Measurements from ENCODE around the gene HAND1. TPM values are rescaled to one million over a fixed set of nuclear protein-coding genes. Genes with fewer than 3 reads are reported as not detected.

HAND1 gene
- polyA plus RNA-seq, 4 donors: 0.22 to 0.42 TPM; not detected in 2

- peaks cover 2 to 28% (median 10%) of the 10 kb centered on the region in 3 donors for H3K36me3 ChIP-seq (ENCODE audit: control insufficient read depth in 3 of 3, insufficient read depth in 2 of 3, low read depth in 1 of 3, low read length in 3 of 3)
- no peaks in the 10 kb centered on the region for H3K4me1 ChIP-seq (ENCODE audit: control insufficient read depth in 3 of 3, insufficient read depth in 2 of 3, low read depth in 1 of 3, low read length in 2 of 3)
- no peak for DNase-seq
- H3K9me3 ChIP-seq (ENCODE audit: control insufficient read depth in 2 of 2, insufficient read depth in 1 of 2, low read depth in 1 of 2, low read length in 1 of 2): no peaks in the 10 kb centered on the region
- H3K27me3 ChIP-seq (ENCODE audit: control insufficient read depth in 3 of 3, insufficient read depth in 3 of 3, low read length in 3 of 3): no peaks in the 10 kb centered on the region
- no peak overlapping the region for H3K4me3 ChIP-seq (ENCODE audit: low read depth in 1 of 3, low read length in 3 of 3)
- 91 to 96% (median 93%) methylated on average over 5 of the region's 5 CpGs for WGBS, 3 donors
- no peak overlapping the region for H3K27ac ChIP-seq (ENCODE audit: low read depth in 1 of 3, low read length in 2 of 3)
- FAIRE-seq: no peak
Measured at GRCh38 chr5:154437281-154437965, 40.6 kb downstream of the HAND1 start.

DNA sequence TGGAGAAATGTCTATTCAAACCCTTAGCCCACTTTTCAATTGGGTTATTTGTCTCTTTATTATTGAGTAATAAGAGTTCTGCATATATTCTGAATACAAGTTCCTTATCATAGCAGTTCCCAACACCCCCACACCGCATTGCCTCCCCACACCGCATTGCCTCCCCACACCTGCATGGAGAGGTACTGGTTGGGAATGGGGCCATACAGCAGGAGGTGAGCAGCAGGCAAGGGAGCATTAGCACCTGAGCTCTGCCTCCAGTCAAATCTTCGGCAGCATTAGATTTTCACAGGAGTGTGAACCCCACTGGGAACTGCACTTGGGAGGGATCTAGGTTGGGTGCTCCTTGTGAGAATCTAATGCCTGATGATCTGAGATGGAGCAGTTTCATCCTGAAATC lies 42.8 kb downstream of the HAND1 start:
- Histone ChIP-seq H3K4me3 (ENCODE audit: low read depth in 1 of 3, low read length in 3 of 3) (no peak overlapping the region), H3K9me3 (ENCODE audit: control insufficient read depth in 2 of 2, insufficient read depth in 1 of 2, low read depth in 1 of 2, low read length in 1 of 2) (no peaks in the 10 kb centered on the region), H3K27me3 (ENCODE audit: control insufficient read depth in 3 of 3, insufficient read depth in 3 of 3, low read length in 3 of 3) (no peaks in the 10 kb centered on the region), H3K4me1 (ENCODE audit: control insufficient read depth in 3 of 3, insufficient read depth in 2 of 3, low read depth in 1 of 3, low read length in 2 of 3) (no peaks in the 10 kb centered on the region), H3K36me3 (ENCODE audit: control insufficient read depth in 3 of 3, insufficient read depth in 2 of 3, low read depth in 1 of 3, low read length in 3 of 3) (peaks cover 2 to 18% (median 8%) of the 10 kb centered on the region in 3 donors), H3K27ac (ENCODE audit: low read depth in 1 of 3, low read length in 2 of 3) (no peak overlapping the region)
- DNase-seq (no peak), FAIRE-seq (no peak)
- WGBS, 3 donors: 96 to 97% (median 97%) methylated on average over 3 of the region's 3 CpGs

DNA sequence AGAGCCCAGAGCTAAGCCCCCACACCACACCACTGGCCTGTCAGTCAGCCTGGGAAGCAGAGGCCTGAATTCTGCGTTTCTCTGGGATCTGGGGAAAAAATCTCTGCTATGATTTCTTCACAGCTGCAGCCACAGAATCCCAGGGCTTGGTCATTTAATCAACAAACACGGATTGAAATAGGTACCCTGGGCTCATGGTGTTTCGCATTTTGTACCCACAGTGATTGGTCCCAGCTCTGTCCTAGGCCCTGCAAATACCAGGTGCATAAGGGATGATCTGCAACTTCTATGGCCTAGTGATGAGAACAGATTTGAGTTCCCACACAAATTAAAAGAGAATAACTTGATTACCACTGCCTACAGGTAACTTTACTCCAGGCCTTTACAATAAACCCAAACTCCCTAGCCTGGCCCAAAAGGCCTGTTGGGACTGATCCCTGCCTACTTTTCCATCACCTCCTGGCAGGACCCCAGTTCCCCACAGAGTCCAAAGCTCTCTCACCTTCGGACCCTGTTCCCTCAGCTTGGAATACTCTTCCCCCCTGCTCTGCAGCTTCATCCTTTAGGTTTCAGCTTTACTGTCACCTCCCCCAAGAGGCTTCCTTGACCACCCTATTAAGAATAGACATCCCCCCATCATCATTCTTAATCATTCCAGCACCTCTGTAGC lies 46.9 kb downstream of the HAND1 start:
- 60 to 88% (median 73%) methylated on average over 4 of the region's 4 CpGs for WGBS, 3 donors
- Histone ChIP-seq H3K36me3 (ENCODE audit: control insufficient read depth in 3 of 3, insufficient read depth in 2 of 3, low read depth in 1 of 3, low read length in 3 of 3) (peaks cover 2 to 5% (median 3%) of the 10 kb centered on the region in 3 donors), H3K27me3 (ENCODE audit: control insufficient read depth in 3 of 3, insufficient read depth in 3 of 3, low read length in 3 of 3) (no peaks in the 10 kb centered on the region), H3K9me3 (ENCODE audit: control insufficient read depth in 2 of 2, insufficient read depth in 1 of 2, low read depth in 1 of 2, low read length in 1 of 2) (no peaks in the 10 kb centered on the region), H3K4me1 (ENCODE audit: control insufficient read depth in 3 of 3, insufficient read depth in 2 of 3, low read depth in 1 of 3, low read length in 2 of 3) (peaks cover 0 to 2% (median 0%) of the 10 kb centered on the region in 3 donors), H3K27ac (ENCODE audit: low read depth in 1 of 3, low read length in 2 of 3) (no peak overlapping the region), H3K4me3 (ENCODE audit: low read depth in 1 of 3, low read length in 3 of 3) (no peak overlapping the region)
- DNase-seq (no peak), FAIRE-seq (no peak)

- DNase-seq (no peak), FAIRE-seq (no peak)
- WGBS, 3 donors: 42 to 73% (median 45%) methylated on average over 4 of the region's 4 CpGs
- H3K27ac ChIP-seq (ENCODE audit: low read depth in 1 of 3, low read length in 2 of 3): no peak overlapping the region
- no peaks in the 10 kb centered on the region for H3K9me3 ChIP-seq (ENCODE audit: control insufficient read depth in 2 of 2, insufficient read depth in 1 of 2, low read depth in 1 of 2, low read length in 1 of 2)
- H3K36me3 ChIP-seq (ENCODE audit: control insufficient read depth in 3 of 3, insufficient read depth in 2 of 3, low read depth in 1 of 3, low read length in 3 of 3): peaks cover 2 to 3% (median 2%) of the 10 kb centered on the region in 3 donors
- no peak overlapping the region for H3K4me3 ChIP-seq (ENCODE audit: low read depth in 1 of 3, low read length in 3 of 3)
- H3K27me3 ChIP-seq (ENCODE audit: control insufficient read depth in 3 of 3, insufficient read depth in 3 of 3, low read length in 3 of 3): no peaks in the 10 kb centered on the region
- peaks cover 0 to 2% (median 0%) of the 10 kb centered on the region in 3 donors for H3K4me1 ChIP-seq (ENCODE audit: control insufficient read depth in 3 of 3, insufficient read depth in 2 of 3, low read depth in 1 of 3, low read length in 2 of 3)
Measured at GRCh38 chr5:154430466-154430865, 47.6 kb downstream of the HAND1 start.

DNA sequence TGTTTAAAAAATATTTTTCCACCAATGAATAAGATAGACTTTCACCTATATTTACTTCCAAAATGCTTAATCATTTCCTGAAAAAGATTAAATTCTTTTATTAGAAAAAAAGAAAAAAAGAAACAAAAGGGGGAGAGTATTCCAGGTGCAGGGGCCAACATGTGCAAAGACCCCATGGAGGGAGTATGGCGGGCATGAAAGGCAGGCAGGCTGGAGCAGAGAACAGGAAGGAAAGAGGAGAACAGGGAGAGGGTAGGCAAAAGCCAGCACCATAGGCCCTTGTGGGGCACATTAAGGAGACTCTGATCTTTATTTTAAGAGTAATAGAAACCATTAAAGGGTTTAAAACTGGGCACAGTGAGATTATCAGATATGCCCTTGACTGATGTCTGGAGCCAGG lies 48.7 kb downstream of the HAND1 start:
- WGBS, 3 donors: 95 to 100% (median 100%) methylated on average over 1 of the region's 1 CpG
- Histone ChIP-seq H3K27me3 (ENCODE audit: control insufficient read depth in 3 of 3, insufficient read depth in 3 of 3, low read length in 3 of 3) (no peaks in the 10 kb centered on the region), H3K4me1 (ENCODE audit: control insufficient read depth in 3 of 3, insufficient read depth in 2 of 3, low read depth in 1 of 3, low read length in 2 of 3) (peaks cover 0 to 2% (median 0%) of the 10 kb centered on the region in 3 donors), H3K9me3 (ENCODE audit: control insufficient read depth in 2 of 2, insufficient read depth in 1 of 2, low read depth in 1 of 2, low read length in 1 of 2) (no peaks in the 10 kb centered on the region), H3K36me3 (ENCODE audit: control insufficient read depth in 3 of 3, insufficient read depth in 2 of 3, low read depth in 1 of 3, low read length in 3 of 3) (no peaks in the 10 kb centered on the region), H3K27ac (ENCODE audit: low read depth in 1 of 3, low read length in 2 of 3) (no peak overlapping the region), H3K4me3 (ENCODE audit: low read depth in 1 of 3, low read length in 3 of 3) (no peak overlapping the region)
- FAIRE-seq (no peak), DNase-seq (no peak)

DNA sequence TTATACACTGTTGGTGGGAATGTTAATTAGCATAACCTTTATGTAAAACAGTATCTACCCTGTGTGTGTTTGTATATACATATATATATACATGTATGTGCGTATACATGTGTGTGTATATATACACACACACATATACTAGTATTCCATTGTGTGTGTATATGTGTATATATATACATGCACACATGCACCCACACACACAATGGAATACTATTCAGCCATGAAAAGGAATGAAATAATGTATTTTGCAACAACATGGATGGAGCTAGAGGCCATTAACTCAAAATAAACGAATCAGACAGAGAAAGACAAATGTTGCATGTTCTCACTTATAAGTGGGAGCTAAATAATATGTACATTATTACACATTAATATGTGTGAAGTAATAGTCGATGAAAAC lies 49.8 kb downstream of the HAND1 start:
- no peaks in the 10 kb centered on the region for H3K36me3 ChIP-seq (ENCODE audit: control insufficient read depth in 3 of 3, insufficient read depth in 2 of 3, low read depth in 1 of 3, low read length in 3 of 3)
- DNase-seq (no peak), FAIRE-seq (no peak)
- H3K4me1 ChIP-seq (ENCODE audit: control insufficient read depth in 3 of 3, insufficient read depth in 2 of 3, low read depth in 1 of 3, low read length in 2 of 3): peaks cover 0 to 2% (median 0%) of the 10 kb centered on the region in 3 donors
- no peaks in the 10 kb centered on the region for H3K9me3 ChIP-seq (ENCODE audit: control insufficient read depth in 2 of 2, insufficient read depth in 1 of 2, low read depth in 1 of 2, low read length in 1 of 2)
- H3K27me3 ChIP-seq (ENCODE audit: control insufficient read depth in 3 of 3, insufficient read depth in 3 of 3, low read length in 3 of 3): no peaks in the 10 kb centered on the region
- no peak overlapping the region for H3K4me3 ChIP-seq (ENCODE audit: low read depth in 1 of 3, low read length in 3 of 3)
- WGBS, 3 donors: 96 to 99% (median 98%) methylated on average over 3 of the region's 3 CpGs
- H3K27ac ChIP-seq (ENCODE audit: low read depth in 1 of 3, low read length in 2 of 3): no peak overlapping the region

Other genes with a start within 250 kb of the HAND1 start
- 10 to 100 TPM; 16.7 to 52.8 (median 35.8) TPM for gene SAP30L, start 32.2 kb downstream of the HAND1 start, polyA plus RNA-seq